Neuronal stem cell (in vitro differentiated cells): ENCODE measurements around the gene TESMIN.

Source experiments
- DNase-seq: peaks from one replicate; pipeline ENCODE4 v3.0.0-alpha.2; 2013; ENCODE audit warnings: low spot score
- H2AFZ ChIP-seq: one replicate; pipeline ENCODE4 v1.6.1; 2013; ENCODE audit warnings: mild to moderate bottlenecking, low read length, inconsistent platforms
- H2AK5ac ChIP-seq: 2 replicates; pipeline ENCODE4 v1.6.1; 2013; ENCODE audit warnings: low read depth, mild to moderate bottlenecking, inconsistent platforms, low read length, moderate library complexity, mixed read lengths
- H2BK120ac ChIP-seq: 2 replicates; pipeline ENCODE4 v1.6.1; 2013; ENCODE audit warnings: low read depth, mild to moderate bottlenecking, inconsistent platforms, low read length, moderate library complexity, mixed read lengths
- H2BK12ac ChIP-seq: one replicate; pipeline ENCODE4 v1.6.1; 2013; ENCODE audit warnings: low read length, inconsistent platforms
- H2BK15ac ChIP-seq: 2 replicates; pipeline ENCODE4 v1.6.1; 2013; ENCODE audit warnings: mild to moderate bottlenecking, low read length, inconsistent platforms, mixed read lengths
- H2BK5ac ChIP-seq: one replicate; pipeline ENCODE4 v1.6.1; 2013; ENCODE audit warnings: inconsistent platforms, mild to moderate bottlenecking, low read length, moderate library complexity
- H3K14ac ChIP-seq: one replicate; pipeline ENCODE4 v1.6.1; 2013; ENCODE audit warnings: low read length, inconsistent platforms
- H3K18ac ChIP-seq: 2 replicates; pipeline ENCODE4 v1.6.1; 2013; ENCODE audit warnings: low read length, inconsistent platforms
- H3K23ac ChIP-seq: 2 replicates; pipeline ENCODE4 v1.6.1; 2013; ENCODE audit warnings: low read depth, mild to moderate bottlenecking, mixed read lengths, low read length, inconsistent platforms; ENCODE audit not compliant: poor library complexity
- H3K27ac ChIP-seq: replicated peaks from 3 replicates; pipeline ENCODE4 v1.5.1; 2013; ENCODE audit warnings: low read length, inconsistent platforms
- H3K27me3 ChIP-seq, 3 experiments: 2 replicates each; pipeline ENCODE4 v1.6.1; 2013; ENCODE audit warnings: low read length in 3 of 3, mild to moderate bottlenecking in 2 of 3, inconsistent platforms in 1 of 3, low read depth in 1 of 3, mixed read lengths in 1 of 3, moderate library complexity in 1 of 3; ENCODE audit not compliant: control insufficient read depth in 3 of 3, insufficient read depth in 3 of 3
- H3K36me3 ChIP-seq, 2 donors: replicated peaks in 1 of 2; 2 replicates each; pipeline ENCODE4 v1.6.1; 2013; ENCODE audit warnings: low read length in 2 of 2; ENCODE audit not compliant: control insufficient read depth in 2 of 2, insufficient read depth in 2 of 2
- H3K4ac ChIP-seq: 2 replicates; pipeline ENCODE4 v1.6.1; 2013; ENCODE audit warnings: inconsistent platforms, mild to moderate bottlenecking, low read length, moderate library complexity
- H3K4me1 ChIP-seq, 2 donors: 1 replicate in 1 of 2; 2 replicates in 1 of 2; pipeline ENCODE4 v1.6.1; 2013; ENCODE audit warnings: low read length in 2 of 2, low read depth in 1 of 2; ENCODE audit not compliant: control insufficient read depth in 2 of 2, insufficient read depth in 1 of 2
- H3K4me2 ChIP-seq: one replicate; pipeline ENCODE4 v1.6.1; 2013; ENCODE audit warnings: mild to moderate bottlenecking, low read length, inconsistent platforms; ENCODE audit not compliant: insufficient read depth, poor library complexity, severe bottlenecking
- H3K4me3 ChIP-seq, 2 donors: 2 replicates each; pipeline ENCODE4 v1.5.1; 2013; ENCODE audit warnings: low read length in 2 of 2, mild to moderate bottlenecking in 2 of 2, inconsistent platforms in 1 of 2, moderate library complexity in 1 of 2
- H3K79me1 ChIP-seq: one replicate; pipeline ENCODE4 v1.6.1; 2013; ENCODE audit warnings: low read depth, mild to moderate bottlenecking, inconsistent platforms, low read length, moderate library complexity
- H3K9ac ChIP-seq: one replicate; pipeline ENCODE4 v1.6.1; 2013; ENCODE audit warnings: mild to moderate bottlenecking, low read depth, low read length, inconsistent platforms; ENCODE audit not compliant: poor library complexity
- H3K9me3 ChIP-seq, 2 donors: replicated peaks in 1 of 2; 2 replicates each; pipeline versions ENCODE3 to v1.6.1; 2013; ENCODE audit warnings: low read length in 2 of 2, mild to moderate bottlenecking in 2 of 2, inconsistent platforms in 1 of 2, low read depth in 1 of 2, mixed read lengths in 1 of 2, moderate library complexity in 1 of 2; ENCODE audit not compliant: control insufficient read depth in 2 of 2, insufficient read depth in 1 of 2
- H4K8ac ChIP-seq: one replicate; pipeline ENCODE4 v1.6.1; 2013; ENCODE audit warnings: low read depth, mild to moderate bottlenecking, inconsistent platforms, low read length, moderate library complexity
- H4K91ac ChIP-seq: one replicate; pipeline ENCODE4 v1.6.1; 2013; ENCODE audit warnings: low read length, low read depth, mild to moderate bottlenecking, inconsistent platforms; ENCODE audit not compliant: poor library complexity
- WGBS, 2 donors: extraction: QIAGEN DNeasy Blood & Tissue Kit; methylation state at CpG; one replicate each; pipeline ENCODE4 v1.1.7; 2013; ENCODE audit warnings: missing lambda C conversion rate in 2 of 2, mixed read lengths in 1 of 2; ENCODE audit not compliant: insufficient read length in 2 of 2, insufficient replicate concordance in 1 of 2; ENCODE audit errors: extremely low coverage in 2 of 2; 5-methylcytosine and 5-hydroxymethylcytosine counted together

Gene TESMIN

GRCh38 chr11:68692115-68692514 lies 59.2 kb downstream of the TESMIN start:
- no peak overlapping the region for H4K91ac ChIP-seq
- no peak overlapping the region for H3K18ac ChIP-seq
- no peak overlapping the region for H3K14ac ChIP-seq
- WGBS, 2 donors, result no CpG with 5 or more reads among the region's 10 CpGs
- no peaks in the 10 kb centered on the region for H3K79me1 ChIP-seq
- H4K8ac ChIP-seq, result no peak overlapping the region
- H3K27me3 ChIP-seq, result peaks cover 0 to 49% (median 4%) of the 10 kb centered on the region in 3 experiments
- peaks cover 0 to 2% of the 10 kb centered on the region in 2 donors for H3K4me1 ChIP-seq
- H3K27ac ChIP-seq, result no peak overlapping the region
- H3K4me3 ChIP-seq, result no peak overlapping the region
- H3K9ac ChIP-seq, result no peak overlapping the region
- H3K36me3 ChIP-seq, result no peaks in the 10 kb centered on the region
- peak overlapping the region; percentile 92 for H3K23ac ChIP-seq
- no peak overlapping the region for H2BK5ac ChIP-seq
- H2BK12ac ChIP-seq, result no peak overlapping the region
- no peak overlapping the region for H2AFZ ChIP-seq
- H3K4ac ChIP-seq, result no peak overlapping the region
- H2BK120ac ChIP-seq, result no peak overlapping the region
- no peak overlapping the region for H2BK15ac ChIP-seq
- H2AK5ac ChIP-seq, result no peak overlapping the region
- no peak overlapping the region for H3K4me2 ChIP-seq
- H3K9me3 ChIP-seq, result no peaks in the 10 kb centered on the region
- DNase-seq, result no peak

DNA sequence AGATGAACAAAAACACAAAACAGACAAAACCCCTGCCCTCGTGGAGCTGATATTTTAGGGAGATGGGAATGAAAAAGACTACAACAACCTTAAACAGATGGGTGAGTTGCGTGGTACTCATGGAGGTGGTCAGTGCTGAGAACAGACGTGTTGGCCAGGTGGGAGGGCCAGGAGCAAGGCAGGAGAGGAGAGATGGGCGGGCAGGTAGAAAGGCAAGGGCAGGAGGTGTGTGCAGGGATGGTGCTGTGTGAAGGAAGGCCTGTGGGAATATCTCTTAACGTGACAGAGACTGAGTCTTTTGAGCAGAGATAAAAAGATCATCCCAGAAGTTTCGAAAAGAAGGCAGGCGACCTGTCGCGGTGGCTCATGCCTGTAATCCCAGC lies 59.9 kb downstream of the TESMIN start:
- no peak overlapping the region for H3K27ac ChIP-seq

DNA sequence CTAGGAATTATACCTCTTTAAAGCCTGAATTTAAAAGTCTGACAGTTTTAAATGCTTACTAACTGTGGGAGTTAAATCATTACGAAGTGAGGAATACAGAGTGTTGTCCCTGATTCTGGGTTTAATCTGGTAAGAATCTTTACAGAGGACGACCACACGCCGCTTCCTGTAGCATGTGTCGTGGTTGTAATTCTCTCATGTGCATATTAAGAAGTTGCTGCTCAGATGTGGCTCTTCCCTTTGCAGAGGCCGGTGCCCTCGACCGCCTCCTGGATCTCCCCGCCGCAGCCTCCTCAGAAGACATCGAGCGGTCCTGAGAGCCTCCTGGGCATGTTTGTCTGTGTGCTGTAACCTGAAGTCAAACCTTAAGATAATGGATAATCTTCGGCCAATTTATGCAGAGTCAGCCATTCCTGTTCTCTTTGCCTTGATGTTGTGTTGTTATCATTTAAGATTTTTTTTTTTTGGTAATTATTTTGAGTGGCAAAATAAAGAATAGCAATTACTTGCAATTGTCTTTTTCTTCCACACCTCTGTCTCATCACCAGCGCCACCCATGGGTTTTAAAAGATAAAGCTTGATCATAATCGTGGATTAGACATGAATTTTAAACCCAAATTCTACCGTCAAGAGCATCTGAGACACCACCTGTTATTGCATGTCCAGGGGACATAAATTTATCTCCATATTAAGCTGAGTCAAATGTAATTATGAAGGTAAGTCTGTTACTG lies 60.5 kb downstream of the TESMIN start:
- Histone ChIP-seq H3K4ac (no peak overlapping the region), H2BK12ac (no peak overlapping the region), H3K4me2 (no peak overlapping the region), H2AFZ (no peak overlapping the region), H2AK5ac (no peak overlapping the region), H3K27me3 (peaks cover 0 to 62% (median 17%) of the 10 kb centered on the region in 3 experiments), H3K9me3 (no peaks in the 10 kb centered on the region), H3K23ac (no peak overlapping the region), H3K18ac (no peak overlapping the region), H3K4me1 (peaks cover 0 to 2% of the 10 kb centered on the region in 2 donors), H2BK120ac (no peak overlapping the region), H3K9ac (no peak overlapping the region), H3K27ac (no peak overlapping the region), H3K36me3 (no peaks in the 10 kb centered on the region), H2BK15ac (no peak overlapping the region), H2BK5ac (no peak overlapping the region), H4K8ac (no peak overlapping the region), H3K79me1 (no peaks in the 10 kb centered on the region), H4K91ac (no peak overlapping the region), H3K14ac (no peak overlapping the region), H3K4me3 (no peak overlapping the region)
- no CpG with 5 or more reads among the region's 16 CpGs for WGBS, 2 donors
- no peak for DNase-seq

More for the DNA sequence above, 59.9 kb downstream of the TESMIN start:
- no peak overlapping the region for H3K4me3 ChIP-seq
- no CpG with 5 or more reads among the region's 9 CpGs for WGBS, 2 donors
- H4K91ac ChIP-seq, result no peak overlapping the region
- no peaks in the 10 kb centered on the region for H3K36me3 ChIP-seq
- H3K27me3 ChIP-seq, result peaks cover 0 to 56% (median 11%) of the 10 kb centered on the region in 3 experiments
- no peak for DNase-seq
- H4K8ac ChIP-seq, result no peak overlapping the region
- H3K4ac ChIP-seq, result no peak overlapping the region
- no peak overlapping the region for H2BK15ac ChIP-seq
- no peak overlapping the region for H2BK5ac ChIP-seq
- H3K9ac ChIP-seq, result no peak overlapping the region
- H3K18ac ChIP-seq, result no peak overlapping the region
- H2BK12ac ChIP-seq, result no peak overlapping the region
- no peaks in the 10 kb centered on the region for H3K79me1 ChIP-seq
- no peak overlapping the region for H3K23ac ChIP-seq
- H3K4me2 ChIP-seq, result no peak overlapping the region
- H3K9me3 ChIP-seq, result no peaks in the 10 kb centered on the region
- no peak overlapping the region for H2BK120ac ChIP-seq
- no peak overlapping the region for H2AFZ ChIP-seq
- no peak overlapping the region for H2AK5ac ChIP-seq
- peaks cover 0 to 2% of the 10 kb centered on the region in 2 donors for H3K4me1 ChIP-seq
- H3K14ac ChIP-seq, result no peak overlapping the region

- no peak overlapping the region for H2BK12ac ChIP-seq
- no peak overlapping the region for H2BK15ac ChIP-seq
- no peaks in the 10 kb centered on the region for H3K79me1 ChIP-seq
- no peak overlapping the region for H3K18ac ChIP-seq
- no peak overlapping the region for H3K23ac ChIP-seq
- H2BK120ac ChIP-seq, result no peak overlapping the region
- no peak overlapping the region for H4K8ac ChIP-seq
- no peak overlapping the region for H3K9ac ChIP-seq
- H3K27ac ChIP-seq, result no peak overlapping the region
- H4K91ac ChIP-seq, result no peak overlapping the region
- H3K4me1 ChIP-seq, result peaks cover 0 to 2% of the 10 kb centered on the region in 2 donors
- peaks cover 6 to 70% (median 25%) of the 10 kb centered on the region in 3 experiments for H3K27me3 ChIP-seq
- H3K4ac ChIP-seq, result no peak overlapping the region
- no peaks in the 10 kb centered on the region for H3K36me3 ChIP-seq
- no peaks in the 10 kb centered on the region for H3K9me3 ChIP-seq
- DNase-seq, result no peak
- no peak overlapping the region for H3K4me2 ChIP-seq
- no CpG with 5 or more reads among the region's 14 CpGs for WGBS, 2 donors
- H2AFZ ChIP-seq, result no peak overlapping the region
- H2AK5ac ChIP-seq, result no peak overlapping the region
- no peak overlapping the region for H2BK5ac ChIP-seq
- H3K4me3 ChIP-seq, result no peak overlapping the region
- H3K14ac ChIP-seq, result no peak overlapping the region
These were observed 61.3 kb downstream of the TESMIN start for GRCh38 chr11:68689737-68690625.
